ENCODE measurements around the gene PCSK2.

PCSK2 gene

GRCh38 chr20:17438436-17439039 lies 211.7 kb downstream of the PCSK2 start:
- CTCF ChIA-PET, result interaction anchor here (1.4 to 13.4 kb wide), 2 partner anchors 17 to 636 kb away, joined by 4 to 217 read pairs; no protein-coding TSS in a partner anchor
- POLR2A ChIA-PET, result no interaction called here
- TF ChIP-seq CTCF (IDR thresholded peaks at IDR 0.05; ENCODE audit: control extremely low read depth, extremely low read depth, low read depth, missing control alignments), result no peak
- no peak for DNase-seq (ENCODE audit: extremely low spot score)

- no peak for DNase-seq (ENCODE audit: extremely low spot score)
- ChIA-PET CTCF (interaction anchor here (1.4 to 13.4 kb wide), 2 partner anchors 19 to 637 kb away, joined by 4 to 217 read pairs; no protein-coding TSS in a partner anchor), POLR2A (no interaction called here)
- no peak for TF ChIP-seq CTCF (IDR thresholded peaks at IDR 0.05; ENCODE audit: control extremely low read depth, extremely low read depth, low read depth, missing control alignments)
Measured at GRCh38 chr20:17439616-17440296, 212.9 kb downstream of the PCSK2 start.

- TF ChIP-seq CTCF (IDR thresholded peaks at IDR 0.05; ENCODE audit: control extremely low read depth, extremely low read depth, low read depth, missing control alignments), result no peak
- no peak for DNase-seq (ENCODE audit: extremely low spot score)
- ChIA-PET CTCF (no interaction called here), POLR2A (no interaction called here)
Measured at GRCh38 chr20:17441745-17442144, 214.9 kb downstream of the PCSK2 start.

GRCh38 chr20:17442588-17442987 lies 215.7 kb downstream of the PCSK2 start:
- ChIA-PET CTCF (no interaction called here), POLR2A (no interaction called here)
- no peak for TF ChIP-seq CTCF (IDR thresholded peaks at IDR 0.05; ENCODE audit: control extremely low read depth, extremely low read depth, low read depth, missing control alignments)
- no peak for DNase-seq (ENCODE audit: extremely low spot score)

GRCh38 chr20:17443131-17443858 lies 216.5 kb downstream of the PCSK2 start:
- CTCF ChIA-PET, result no interaction called here
- DNase-seq (ENCODE audit: extremely low spot score), result no peak
- TF ChIP-seq CTCF (IDR thresholded peaks at IDR 0.05; ENCODE audit: control extremely low read depth, extremely low read depth, low read depth, missing control alignments), result no peak
- POLR2A ChIA-PET, result no interaction called here

- TF ChIP-seq CTCF (IDR thresholded peaks at IDR 0.05; ENCODE audit: control extremely low read depth, extremely low read depth, low read depth, missing control alignments), result no peak
- CTCF ChIA-PET, result no interaction called here
- POLR2A ChIA-PET, result no interaction called here
- DNase-seq (ENCODE audit: extremely low spot score), result no peak
Measured at GRCh38 chr20:17444091-17444490, 217.3 kb downstream of the PCSK2 start.

Data from GM10248 (cell line).